WTC11 (cell line): Measurements from ENCODE around the gene COPA. TPM values are rescaled to one million over a fixed set of nuclear protein-coding genes. Genes with fewer than 3 reads are reported as not detected.
A peak's percentile ranks its signal among the peaks of the same experiment; 100 is the strongest.

Source experiments
- AFF4 ChIP-seq: sonication (generic); formaldehyde crosslinking; IDR thresholded peaks from 2 replicates; pipeline ENCODE4 v1.8.1; 2023; ENCODE audit warnings: mild to moderate bottlenecking, missing genetic modification reagents, borderline replicate concordance
- ATF2 ChIP-seq: sonication (generic); formaldehyde crosslinking; IDR thresholded peaks from 2 replicates; pipeline ENCODE4 v1.8.1; 2022; ENCODE audit warnings: low read depth, missing genetic modification reagents, borderline replicate concordance
- CBFB ChIP-seq: sonication (generic); formaldehyde crosslinking; IDR thresholded peaks from 2 replicates; pipeline ENCODE4 v1.8.1; 2022; ENCODE audit warnings: mild to moderate bottlenecking, low read depth, missing genetic modification reagents
- ETV6 ChIP-seq: sonication (generic); formaldehyde crosslinking; IDR thresholded peaks from 2 replicates; pipeline ENCODE4 v1.8.1; 2022; ENCODE audit warnings: mild to moderate bottlenecking, missing genetic modification reagents
- FOXP1 ChIP-seq: sonication (generic); formaldehyde crosslinking; IDR thresholded peaks from 2 replicates; pipeline ENCODE4 v1.8.0; 2022; ENCODE audit warnings: missing genetic modification reagents, mild to moderate bottlenecking, moderate library complexity, borderline replicate concordance
- GRHL2 ChIP-seq: fragments of 250-450 bp; sonication (Bioruptor Pico); IDR thresholded peaks from 2 replicates; pipeline ENCODE4 v1.8.0; 2022; ENCODE audit warnings: mild to moderate bottlenecking, moderate library complexity; ENCODE audit not compliant: insufficient replicate concordance, severe bottlenecking
- HMGA2 ChIP-seq: fragments of 250-450 bp; sonication (Bioruptor Pico); IDR thresholded peaks from 2 replicates; pipeline ENCODE4 v1.4.0; 2021; ENCODE audit warnings: mild to moderate bottlenecking, moderate library complexity
- MLX ChIP-seq: sonication (generic); formaldehyde crosslinking; IDR thresholded peaks from 2 replicates; pipeline ENCODE4 v1.8.1; 2023; ENCODE audit warnings: mild to moderate bottlenecking, missing genetic modification reagents, moderate library complexity
- NR2C2 ChIP-seq: sonication (generic); formaldehyde crosslinking; IDR thresholded peaks from 2 replicates; pipeline ENCODE4 v1.8.0; 2022; ENCODE audit warnings: mild to moderate bottlenecking, missing genetic modification reagents
- NR3C1 ChIP-seq: sonication (generic); formaldehyde crosslinking; conservative IDR thresholded peaks from 2 replicates; pipeline ENCODE4 v1.8.1; 2023; ENCODE audit warnings: low read depth, mild to moderate bottlenecking, missing genetic modification reagents
- PRDM15 ChIP-seq: sonication (generic); formaldehyde crosslinking; IDR thresholded peaks from 2 replicates; pipeline ENCODE4 v1.8.0; 2022; ENCODE audit warnings: missing genetic modification reagents
- PREB ChIP-seq: sonication (generic); formaldehyde crosslinking; IDR thresholded peaks from 2 replicates; pipeline ENCODE4 v1.8.1; 2022; ENCODE audit warnings: mild to moderate bottlenecking, missing genetic modification reagents, moderate library complexity, borderline replicate concordance
- PRRX2 ChIP-seq: fragments of 250-450 bp; sonication (Bioruptor Pico); IDR thresholded peaks from 2 replicates; pipeline ENCODE4 v1.8.0; 2021; ENCODE audit warnings: mild to moderate bottlenecking
- RELA ChIP-seq: sonication (generic); formaldehyde crosslinking; IDR thresholded peaks from 2 replicates; pipeline ENCODE4 v1.8.1; 2022; ENCODE audit warnings: missing genetic modification reagents, mild to moderate bottlenecking, borderline replicate concordance
- STAT6 ChIP-seq: sonication (generic); formaldehyde crosslinking; conservative IDR thresholded peaks from 2 replicates; pipeline ENCODE4 v1.8.1; 2023; ENCODE audit warnings: mild to moderate bottlenecking, low read depth, missing genetic modification reagents, moderate library complexity
- ZNF317 ChIP-seq: sonication (generic); formaldehyde crosslinking; IDR thresholded peaks from 2 replicates; pipeline ENCODE4 v1.8.1; 2023; ENCODE audit warnings: low read depth, mild to moderate bottlenecking, moderate library complexity, missing genetic modification reagents, borderline replicate concordance
- ZNF532 ChIP-seq: fragments of 250-450 bp; sonication (Bioruptor Pico); IDR thresholded peaks from 2 replicates; pipeline ENCODE4 v1.9.0; 2021; ENCODE audit warnings: mild to moderate bottlenecking, borderline replicate concordance
- ZNF671 ChIP-seq: fragments of 250-450 bp; sonication (Bioruptor Pico); IDR thresholded peaks from 2 replicates; pipeline ENCODE4 v1.8.0; 2021; ENCODE audit warnings: mild to moderate bottlenecking
- total RNA-seq: library from RNA; stranded (reverse); gene quantifications from 3 replicates; pipeline ENCODE4 v1.2.3, GENCODE V29; 2021

Gene COPA
- total RNA-seq, 1 experiment from 2014 or later = 126 TPM

- no peak for TF ChIP-seq ZNF532 (CRISPR knock-in tag)
- TF ChIP-seq ATF2 (CRISPR knock-in tag) = no peak
- TF ChIP-seq HMGA2 (CRISPR knock-in tag) = 0 out of 2 replicates have a peak, but pooled peaks have one; percentile 4
- TF ChIP-seq MLX (CRISPR knock-in tag) = no peak
- TF ChIP-seq FOXP1 (CRISPR knock-in tag) = peak; percentile 80
- no peak for TF ChIP-seq ZNF317
- TF ChIP-seq ZNF671 (CRISPR knock-in tag) = no peak
- no peak for TF ChIP-seq PRDM15 (CRISPR knock-in tag)
- no peak for TF ChIP-seq NR2C2
- no peak for TF ChIP-seq AFF4 (CRISPR knock-in tag)
- TF ChIP-seq PREB (CRISPR knock-in tag) = no peak
- peak; percentile 87 for TF ChIP-seq ETV6 (CRISPR knock-in tag)
- TF ChIP-seq NR3C1 (CRISPR knock-in tag) = no peak
- TF ChIP-seq RELA (CRISPR knock-in tag) = no peak
- no peak for TF ChIP-seq PRRX2 (CRISPR knock-in tag)
- no peak for TF ChIP-seq STAT6 (CRISPR knock-in tag)
- no peak for TF ChIP-seq CBFB
- no peak for TF ChIP-seq GRHL2
Observed at GRCh38 chr1:160261893-160262794, 80.9 kb downstream of the COPA start, which contains the start of gene DCAF8 (continued).
